IMR-90 (cell line): ENCODE results near the gene RNF212. TPM values are rescaled to one million over a fixed set of nuclear protein-coding genes. Genes with fewer than 3 reads are reported as not detected.

ENCODE experiments used
- ATAC-seq: fragments of 200-7000 bp; cut with Tn5 transposase; 2 replicates; pipeline ENCODE4 v1.9.1; 2020; ENCODE audit warnings: low read depth, mild to moderate bottlenecking, moderate library complexity
- BruUV-seq: library from RNA; stranded (reverse); fragments of 400-500 nt; replicated peaks from 2 replicates; lab custom pipeline; 2021; lab: Mats Ljungman, UMichigan
- CTCF ChIA-PET: fragments of 300-600 bp; formaldehyde crosslinking; extraction: SDS; loops from one replicate; lab custom pipeline; 2021; ENCODE audit warnings: antibody characterized with exemption; lab: Yijun Ruan, JAX
- POLR2A ChIA-PET: fragments of 300-600 bp; sonication (Branson Sonifier 250); formaldehyde crosslinking; loops from one replicate; lab custom pipeline; 2022; ENCODE audit warnings: antibody characterized with exemption; ENCODE audit not compliant: unreplicated experiment; lab: Charles Lee
- DNase-seq: peaks from one replicate; pipeline ENCODE4 v3.0.0; 2013
- H2AFZ ChIP-seq: replicated peaks from 2 replicates; pipeline ENCODE3; 2013; ENCODE audit warnings: low read length, mild to moderate bottlenecking; ENCODE audit not compliant: poor library complexity
- H2AK5ac ChIP-seq: 2 replicates; pipeline ENCODE4 v1.6.1; 2013; ENCODE audit warnings: low read depth, low read length, inconsistent platforms
- H2AK9ac ChIP-seq: replicated peaks from 2 replicates; pipeline ENCODE3; 2013; ENCODE audit warnings: mild to moderate bottlenecking, low read depth, low read length, moderate library complexity; ENCODE audit not compliant: poor library complexity
- H2BK120ac ChIP-seq: 2 replicates; pipeline ENCODE4 v1.6.1; 2013; ENCODE audit warnings: low read depth, low read length, inconsistent platforms
- H2BK15ac ChIP-seq: 3 replicates; pipeline ENCODE4 v1.6.1; 2013; ENCODE audit warnings: low read depth, low read length, inconsistent platforms
- H2BK20ac ChIP-seq: 2 replicates; pipeline ENCODE4 v1.6.1; 2013; ENCODE audit warnings: low read depth, mild to moderate bottlenecking, inconsistent platforms, low read length, moderate library complexity
- H2BK5ac ChIP-seq: 2 replicates; pipeline ENCODE4 v1.6.1; 2013; ENCODE audit warnings: mild to moderate bottlenecking, low read depth, low read length, inconsistent platforms; ENCODE audit not compliant: poor library complexity, severe bottlenecking
- H3K14ac ChIP-seq: replicated peaks from 2 replicates; pipeline ENCODE4 v1.6.1; 2013; ENCODE audit warnings: low read depth, low read length, inconsistent platforms
- H3K18ac ChIP-seq: 2 replicates; pipeline ENCODE4 v1.6.1; 2013; ENCODE audit warnings: low read depth, low read length, control low read depth
- H3K23ac ChIP-seq: 2 replicates; pipeline ENCODE4 v1.6.1; 2013; ENCODE audit warnings: low read depth, low read length, inconsistent platforms
- H3K27ac ChIP-seq: 2 replicates; pipeline ENCODE4 v1.5.1; 2013; ENCODE audit warnings: mild to moderate bottlenecking, control low read depth, low read length; ENCODE audit not compliant: insufficient read depth
- H3K27me3 ChIP-seq: 2 replicates; pipeline ENCODE4 v1.6.1; 2013; ENCODE audit warnings: low read length; ENCODE audit not compliant: control insufficient read depth, insufficient read depth
- H3K36me3 ChIP-seq: 2 replicates; pipeline ENCODE4 v1.6.1; 2013; ENCODE audit warnings: low read length, mixed read lengths; ENCODE audit not compliant: control insufficient read depth, insufficient read depth
- H3K4ac ChIP-seq: 2 replicates; pipeline ENCODE4 v1.6.1; 2013; ENCODE audit warnings: low read depth, low read length, inconsistent platforms
- H3K4me1 ChIP-seq: 2 replicates; pipeline ENCODE4 v1.6.1; 2013; ENCODE audit warnings: low read length, mixed read lengths; ENCODE audit not compliant: control insufficient read depth, insufficient read depth
- H3K4me2 ChIP-seq: 2 replicates; pipeline ENCODE4 v1.6.1; 2013; ENCODE audit warnings: low read depth, mild to moderate bottlenecking, control low read depth, low read length, moderate library complexity
- H3K4me3 ChIP-seq: 2 replicates; pipeline ENCODE4 v1.5.1; 2013; ENCODE audit warnings: low read depth, mild to moderate bottlenecking, control low read depth, low read length, moderate library complexity; ENCODE audit not compliant: insufficient read depth
- H3K56ac ChIP-seq: 2 replicates; pipeline ENCODE4 v1.6.1; 2013; ENCODE audit warnings: low read length, inconsistent platforms; ENCODE audit not compliant: insufficient read depth; ENCODE audit errors: extremely low read depth
- H3K79me1 ChIP-seq, 2 experiments: 2 replicates each; pipeline ENCODE4 v1.6.1; 2013; ENCODE audit warnings: low read length in 2 of 2, inconsistent platforms in 1 of 2, low read depth in 1 of 2
- H3K9ac ChIP-seq: 2 replicates; pipeline ENCODE4 v1.6.1; 2013; ENCODE audit warnings: low read depth, low read length, control low read depth
- H3K9me1 ChIP-seq: 2 replicates; pipeline ENCODE4 v1.6.1; 2013; ENCODE audit warnings: low read length, inconsistent platforms; ENCODE audit not compliant: insufficient read depth
- H3K9me3 ChIP-seq: 2 replicates; pipeline ENCODE4 v1.6.1; 2013; ENCODE audit warnings: low read length; ENCODE audit not compliant: control insufficient read depth, insufficient read depth
- H4K20me1 ChIP-seq: 2 replicates; pipeline ENCODE4 v1.6.1; 2013; ENCODE audit warnings: low read length, inconsistent platforms; ENCODE audit not compliant: insufficient read depth
- H4K5ac ChIP-seq: 2 replicates; pipeline ENCODE4 v1.6.1; 2013; ENCODE audit warnings: mild to moderate bottlenecking, low read depth, low read length, control low read depth
- H4K8ac ChIP-seq, 2 experiments: 2 replicates each; pipeline ENCODE4 v1.6.1; 2013; ENCODE audit warnings: low read depth in 2 of 2, low read length in 2 of 2, control low read depth in 1 of 2, inconsistent platforms in 1 of 2
- H4K91ac ChIP-seq: 2 replicates; pipeline ENCODE4 v1.6.1; 2013; ENCODE audit warnings: low read depth, low read length, inconsistent platforms; ENCODE audit not compliant: insufficient read depth
- BHLHE40 ChIP-seq: fragments of 150-350 bp; IDR thresholded peaks from 2 replicates; pipeline ENCODE4 v1.6.1; 2016; ENCODE audit warnings: mild to moderate bottlenecking, low read depth, low read length
- CHD1 ChIP-seq: IDR thresholded peaks from 2 replicates; pipeline ENCODE4 v1.6.1; 2012; ENCODE audit warnings: low read depth, low read length, improper control_type of control experiment
- MAFK ChIP-seq: IDR thresholded peaks from 2 replicates; pipeline ENCODE4 v1.6.1; 2012; ENCODE audit warnings: low read depth, low read length, improper control_type of control experiment
- RAD21 ChIP-seq: IDR thresholded peaks from 2 replicates; pipeline ENCODE4 v1.6.1; 2012; ENCODE audit warnings: low read length, improper control_type of control experiment
- RFX5 ChIP-seq: IDR thresholded peaks from 2 replicates; pipeline ENCODE4 v1.8.0; 2012; ENCODE audit warnings: low read depth, mild to moderate bottlenecking, low read length, moderate library complexity
- SMC3 ChIP-seq: fragments of 150-350 bp; IDR thresholded peaks from 2 replicates; pipeline ENCODE4 v1.6.1; 2016; ENCODE audit warnings: low read depth, mild to moderate bottlenecking, antibody characterized with exemption, low read length, moderate library complexity
- WGBS, 2 experiments: methylation state at CpG; one replicate each; pipeline versions ENCODE4 v1.1.5 to v1.1.7; 2013; ENCODE audit warnings: missing lambda C conversion rate in 2 of 2; ENCODE audit not compliant: insufficient read length in 1 of 2; ENCODE audit errors: extremely low coverage in 2 of 2; 5-methylcytosine and 5-hydroxymethylcytosine counted together
- dilution Hi-C: fragments of 300-500 bp; cut with HindIII; formaldehyde crosslinking; loops from one replicate; pipeline ENCODE4 v1.14.3; 2018; ENCODE audit warnings: low sequenced_read_pairs; ENCODE audit not compliant: unreplicated experiment
- in situ Hi-C: fragments of 300-500 bp; cut with MboI; formaldehyde crosslinking; loops from 3 replicates; pipeline ENCODE4 v1.14.3; 2019; ENCODE audit warnings: low sequenced_read_pairs, inconsistent platforms, mixed read lengths
- intact Hi-C: fragments of 100-400 bp; cut with micrococcal nuclease; formaldehyde crosslinking; loops from 2 replicates; pipeline ENCODE4 v1.10.0; 2022
- polyA plus RNA-seq, 3 experiments: library from polyadenylated mRNA; depleted of rRNA; stranded (reverse); fragments of >200 nt; gene quantifications; 2 replicates each; pipeline ENCODE4 v1.2.3, GENCODE V29; 2012; ENCODE audit warnings: low replicate concordance in 1 of 3
- total RNA-seq: library from RNA; depleted of rRNA; stranded (reverse); fragments of >200 nt; gene quantifications from 2 replicates; pipeline ENCODE4 v1.2.3, GENCODE V29; 2012
- TF ChIP-seq, protein P1 (sequence below): fragments of 150-350 bp; IDR thresholded peaks from 2 replicates; pipeline ENCODE4 v1.6.1; 2017; ENCODE audit warnings: mild to moderate bottlenecking, antibody characterized with exemption, low read length, low read depth
- TF ChIP-seq, protein P2 (sequence below): conservative IDR thresholded peaks from 2 replicates; pipeline ENCODE4 v1.5.1; 2012; ENCODE audit warnings: mild to moderate bottlenecking, low read depth, low read length, improper control_type of control experiment

Gene RNF212
- total and polyA plus RNA-seq, 2 of the 4 experiments (the other 2 are of a cell fraction) = under 0.01 to 0.51 TPM

DNA sequence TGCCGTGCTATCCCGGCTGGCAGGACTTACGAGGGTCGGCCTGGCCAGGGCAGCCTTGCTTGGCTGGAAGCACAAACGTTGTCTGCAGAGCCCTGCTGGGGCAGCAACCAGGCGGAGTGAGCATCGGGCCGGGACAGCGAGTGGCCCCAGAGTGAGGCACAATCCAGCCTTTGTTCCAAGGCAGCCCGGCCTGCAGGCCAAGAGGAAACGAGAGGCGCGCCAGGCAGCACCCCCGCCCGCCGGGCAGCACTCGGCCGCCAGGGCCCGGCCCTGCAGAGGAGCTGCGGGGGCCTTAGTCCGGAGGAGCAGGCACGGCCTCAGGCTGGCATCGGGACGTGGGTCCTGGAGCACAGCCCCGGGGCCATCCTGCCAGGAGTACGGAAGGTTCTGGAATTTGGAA, 77.9 kb downstream of the RNF212 start:
- in situ Hi-C loops = no loop called here
- peaks cover 12% of the 10 kb centered on the region; the same call in 1 of the 2 replicates for H3K9me1 ChIP-seq
- no peaks in the 10 kb centered on the region for H3K27me3 ChIP-seq
- no peak overlapping the region; the same call in 1 of the 2 replicates for H2AK5ac ChIP-seq
- H2AFZ ChIP-seq = no peak overlapping the region
- H3K23ac ChIP-seq = no peak overlapping the region
- H4K8ac ChIP-seq = no peak overlapping the region
- H2BK15ac ChIP-seq = no peak overlapping the region
- no peak overlapping the region for H2BK120ac ChIP-seq
- dilution Hi-C loops = no loop called here
- H3K36me3 ChIP-seq = no peaks in the 10 kb centered on the region
- H3K79me1 ChIP-seq = no peaks in the 10 kb centered on the region
- no peak overlapping the region for H3K14ac ChIP-seq
- ChIA-PET POLR2A (no interaction called here), CTCF (no interaction called here)
- no peak overlapping the region for H3K18ac ChIP-seq
- H3K9me3 ChIP-seq = no peaks in the 10 kb centered on the region
- H3K27ac ChIP-seq = no peak overlapping the region
- TF ChIP-seq RFX5 = no peak
- TF ChIP-seq, protein P1, sequence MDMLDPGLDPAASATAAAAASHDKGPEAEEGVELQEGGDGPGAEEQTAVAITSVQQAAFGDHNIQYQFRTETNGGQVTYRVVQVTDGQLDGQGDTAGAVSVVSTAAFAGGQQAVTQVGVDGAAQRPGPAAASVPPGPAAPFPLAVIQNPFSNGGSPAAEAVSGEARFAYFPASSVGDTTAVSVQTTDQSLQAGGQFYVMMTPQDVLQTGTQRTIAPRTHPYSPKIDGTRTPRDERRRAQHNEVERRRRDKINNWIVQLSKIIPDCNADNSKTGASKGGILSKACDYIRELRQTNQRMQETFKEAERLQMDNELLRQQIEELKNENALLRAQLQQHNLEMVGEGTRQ = no peak
- no peak for TF ChIP-seq RAD21
- TF ChIP-seq CHD1 = no peak
- no peak for TF ChIP-seq BHLHE40
- TF ChIP-seq, protein P2, sequence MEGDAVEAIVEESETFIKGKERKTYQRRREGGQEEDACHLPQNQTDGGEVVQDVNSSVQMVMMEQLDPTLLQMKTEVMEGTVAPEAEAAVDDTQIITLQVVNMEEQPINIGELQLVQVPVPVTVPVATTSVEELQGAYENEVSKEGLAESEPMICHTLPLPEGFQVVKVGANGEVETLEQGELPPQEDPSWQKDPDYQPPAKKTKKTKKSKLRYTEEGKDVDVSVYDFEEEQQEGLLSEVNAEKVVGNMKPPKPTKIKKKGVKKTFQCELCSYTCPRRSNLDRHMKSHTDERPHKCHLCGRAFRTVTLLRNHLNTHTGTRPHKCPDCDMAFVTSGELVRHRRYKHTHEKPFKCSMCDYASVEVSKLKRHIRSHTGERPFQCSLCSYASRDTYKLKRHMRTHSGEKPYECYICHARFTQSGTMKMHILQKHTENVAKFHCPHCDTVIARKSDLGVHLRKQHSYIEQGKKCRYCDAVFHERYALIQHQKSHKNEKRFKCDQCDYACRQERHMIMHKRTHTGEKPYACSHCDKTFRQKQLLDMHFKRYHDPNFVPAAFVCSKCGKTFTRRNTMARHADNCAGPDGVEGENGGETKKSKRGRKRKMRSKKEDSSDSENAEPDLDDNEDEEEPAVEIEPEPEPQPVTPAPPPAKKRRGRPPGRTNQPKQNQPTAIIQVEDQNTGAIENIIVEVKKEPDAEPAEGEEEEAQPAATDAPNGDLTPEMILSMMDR = no peak
- TF ChIP-seq SMC3 = no peak
- no peak for TF ChIP-seq MAFK
- intact Hi-C loops = no loop called here
- no TSS peak for BruUV-seq
- ATAC-seq = no peak
- no peak overlapping the region for H2BK5ac ChIP-seq
- 90% methylated on average over 16 of the region's 26 CpGs; no CpG with 5 or more reads in 1 of the 2 experiments for WGBS, 2 experiments
- DNase-seq = no peak
- no peak overlapping the region for H3K9ac ChIP-seq
- no peak overlapping the region for H3K4ac ChIP-seq
- H4K20me1 ChIP-seq = no peaks in the 10 kb centered on the region
- H2AK9ac ChIP-seq = no peak overlapping the region
- H2BK20ac ChIP-seq = no peak overlapping the region
- no peak overlapping the region for H3K4me3 ChIP-seq
- H4K91ac ChIP-seq = no peak overlapping the region
- no peak overlapping the region for H3K4me2 ChIP-seq
- no peak overlapping the region for H3K56ac ChIP-seq
- peaks cover 21% of the 10 kb centered on the region for H3K4me1 ChIP-seq
- no peak overlapping the region for H4K5ac ChIP-seq
